Heart left ventricle (tissue), 16 donors: ENCODE measurements around the gene KIAA1614. TPM values are rescaled to one million over a fixed set of nuclear protein-coding genes. Genes with fewer than 3 reads are reported as not detected.

Source experiments
- ATAC-seq, 4 donors: fragments of 200-7000 bp; cut with Tn5 transposase; one replicate each; pipeline ENCODE4 v1.9.1; 2020 to 2022; ENCODE audit warnings: moderate library complexity in 4 of 4, mild to moderate bottlenecking in 3 of 4, moderate number of reproducible peaks in 1 of 4
- DNase-seq, 5 donors: peaks; one replicate each; pipeline ENCODE4 v3.0.0-alpha.2; 2020
- H3K27ac ChIP-seq, 12 donors: fragments of 200-600 bp; sonication (generic) in 4 of 12; one replicate each; pipeline versions ENCODE4 v1.5.0 to v1.8.0; 2016 to 2022; ENCODE audit warnings: mild to moderate bottlenecking in 2 of 12
- H3K27me3 ChIP-seq, 9 donors: fragments of 200-600 bp; sonication (generic) in 2 of 9; one replicate each; pipeline versions ENCODE4 v1.5.1 to v1.8.0; 2016 to 2022; ENCODE audit warnings: mild to moderate bottlenecking in 3 of 9
- H3K36me3 ChIP-seq, 9 donors: fragments of 200-600 bp; sonication (generic) in 2 of 9; one replicate each; pipeline versions ENCODE4 v1.5.0 to v1.8.0; 2018 to 2022; ENCODE audit warnings: mild to moderate bottlenecking in 2 of 9
- H3K4me1 ChIP-seq, 12 donors: fragments of 200-600 bp; sonication (generic) in 4 of 12; one replicate each; pipeline versions ENCODE4 v1.5.0 to v1.8.0; 2016 to 2022; ENCODE audit warnings: mild to moderate bottlenecking in 3 of 12
- H3K4me3 ChIP-seq, 12 donors: fragments of 200-600 bp; sonication (generic) in 4 of 12; one replicate each; pipeline versions ENCODE4 v1.5.0 to v1.8.0; 2017 to 2022; ENCODE audit warnings: mild to moderate bottlenecking in 9 of 12, moderate library complexity in 4 of 12
- H3K9me3 ChIP-seq, 12 donors: fragments of 200-600 bp; sonication (generic) in 4 of 12; one replicate each; pipeline versions ENCODE4 v1.5.0 to v1.8.0; 2016 to 2022; ENCODE audit warnings: mild to moderate bottlenecking in 1 of 12
- POLR2A ChIP-seq, 2 donors: fragments of 450-650 bp; IDR thresholded peaks; one replicate each; pipeline ENCODE4 v1.6.1; 2017; ENCODE audit warnings: antibody characterized with exemption in 2 of 2, mild to moderate bottlenecking in 2 of 2, moderate library complexity in 2 of 2
- WGBS, 4 donors: extraction: QIAGEN DNeasy Blood & Tissue Kit in 2 of 4; methylation state at CpG; one replicate each; pipeline versions ENCODE4 v1.1.5 to v1.1.7; 2013 to 2018; 5-methylcytosine and 5-hydroxymethylcytosine counted together
- intact Hi-C, 10 donors: fragments of 100-400 bp; cut with DNase I; formaldehyde crosslinking; loops; one replicate each; pipeline versions ENCODE4 v1.11.1 to v1.14.2; 2022
- polyA plus RNA-seq, 2 donors: library from polyadenylated mRNA; stranded (reverse); fragments of 200-250 nt; gene quantifications; one replicate each; pipeline ENCODE4 v1.2.3, GENCODE V29; 2013
- total RNA-seq, 9 donors: library from RNA; depleted of rRNA in 2 of 9; stranded (reverse); fragments of >200 nt in 2 of 9; fragmentation: NEBNext Ultra II Directional in 3 of 9; extraction: Animal tissue kit (Norgen Biotek cat#: 25700) in 3 of 9; gene quantifications; one replicate each; pipeline versions ENCODE4 v1.1.0 to v1.2.4, GENCODE V29; 2016 to 2023
- TF ChIP-seq, protein P1 (sequence below), 12 donors: fragments of 200-600 bp; sonication (generic) in 4 of 12; IDR thresholded peaks; one replicate each; pipeline versions ENCODE4 v1.5.0 to v1.8.0; 2018 to 2022; ENCODE audit warnings: antibody characterized with exemption in 12 of 12, mild to moderate bottlenecking in 5 of 12
- donor health status: ischemic (EF 13 %, LVEDD 7.1; RV severe dilation, severe dysfunction).
- donor health status: healthy with polysubstance abuse.
- donor health status: DM: no; HTN: yes; CAD: no.
- donor health status: DM: no; HTN: no; CAD: no.
- donor health status: ischemic (EF 25% LVEDD 6.9; RV normal size, moderate dysfunction).
- donor health status: ischemic (EF 25% LVEDD 5.7; RV mildly dilated, moderate dysfunction).
- donor health status: healthy.
- donor health status: DM: yes; HTN: yes; CAD: no.
- donor health status: ischemic (EF 35%, LVEDD 5.7; RV mildly dilated, moderate dysfunction).
- donor health status: nonischemic (EF 11% LVEDD 7.7; RV severe dilation, severe dysfunction).
- donor health status: DM: yes; HTN: yes; CAD: no.
- donor health status: PGD.
- donor health status: ischemic (EF 29% LVEDD 5.4; RV normal size, mild dysfunction).
- donor health status: nonischemic (EF 23%, LVEDD 6.1; RV moderate dilation, normal function).

The KIAA1614 gene
- total and polyA plus RNA-seq, 11 donors, result 4.3 to 12.1 (median 6.5) TPM

DNA sequence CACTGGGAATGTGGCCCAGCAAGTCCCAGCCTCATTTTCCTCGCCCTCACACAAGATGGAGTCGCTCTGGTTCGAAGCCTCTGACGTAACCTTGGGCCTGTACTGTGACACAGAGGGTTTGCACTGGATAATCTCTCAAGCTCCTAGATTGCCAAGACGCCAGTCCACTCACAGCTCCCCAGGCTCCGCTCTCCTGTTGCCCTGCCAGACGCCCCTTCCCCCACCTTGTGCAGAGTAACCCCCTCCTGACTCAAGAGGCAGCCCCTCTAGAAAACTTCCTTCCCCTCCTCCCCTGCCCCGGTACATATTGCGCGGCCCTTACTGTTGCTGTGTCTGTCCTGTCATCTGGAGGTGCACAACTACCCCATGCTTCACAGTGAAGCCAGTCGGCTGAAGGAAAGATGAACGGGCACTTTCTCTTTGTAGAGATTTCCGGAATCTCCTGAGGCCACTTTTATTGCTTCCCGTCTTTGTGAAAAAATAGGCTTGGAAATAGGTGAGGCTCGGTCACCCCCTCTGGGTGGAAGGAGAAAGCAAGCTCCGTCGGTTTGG lies 981 bp upstream of the KIAA1614 start:
- peak overlapping the region; percentile 82 to 94 (median 88) for H3K27ac ChIP-seq
- peaks cover 0 to 18% (median 0%) of the 10 kb centered on the region in 9 donors for H3K27me3 ChIP-seq
- ATAC-seq (peak; percentile 8 to 35 (median 33)), DNase-seq (no peak)
- WGBS, 4 donors, result 23 to 30% (median 27%) methylated on average over 14 to 17 of the region's 17 CpGs
- intact Hi-C loops, result loop anchor here in 2 of 10 donors (10.0 kb wide), 2 partner anchors 123 to 513 kb away; partner anchors contain the start of gene MR1 (in 1 of the 2)
- H3K4me1 ChIP-seq, result peaks cover 0 to 30% (median 15%) of the 10 kb centered on the region in 12 donors
- H3K36me3 ChIP-seq, result peaks cover 0 to 7% (median 0%) of the 10 kb centered on the region in 9 donors
- TF ChIP-seq, protein P1, sequence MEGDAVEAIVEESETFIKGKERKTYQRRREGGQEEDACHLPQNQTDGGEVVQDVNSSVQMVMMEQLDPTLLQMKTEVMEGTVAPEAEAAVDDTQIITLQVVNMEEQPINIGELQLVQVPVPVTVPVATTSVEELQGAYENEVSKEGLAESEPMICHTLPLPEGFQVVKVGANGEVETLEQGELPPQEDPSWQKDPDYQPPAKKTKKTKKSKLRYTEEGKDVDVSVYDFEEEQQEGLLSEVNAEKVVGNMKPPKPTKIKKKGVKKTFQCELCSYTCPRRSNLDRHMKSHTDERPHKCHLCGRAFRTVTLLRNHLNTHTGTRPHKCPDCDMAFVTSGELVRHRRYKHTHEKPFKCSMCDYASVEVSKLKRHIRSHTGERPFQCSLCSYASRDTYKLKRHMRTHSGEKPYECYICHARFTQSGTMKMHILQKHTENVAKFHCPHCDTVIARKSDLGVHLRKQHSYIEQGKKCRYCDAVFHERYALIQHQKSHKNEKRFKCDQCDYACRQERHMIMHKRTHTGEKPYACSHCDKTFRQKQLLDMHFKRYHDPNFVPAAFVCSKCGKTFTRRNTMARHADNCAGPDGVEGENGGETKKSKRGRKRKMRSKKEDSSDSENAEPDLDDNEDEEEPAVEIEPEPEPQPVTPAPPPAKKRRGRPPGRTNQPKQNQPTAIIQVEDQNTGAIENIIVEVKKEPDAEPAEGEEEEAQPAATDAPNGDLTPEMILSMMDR (IDR thresholded peaks at IDR 0.05), result no peak
- no peak for TF ChIP-seq POLR2A (IDR thresholded peaks at IDR 0.05)
- H3K9me3 ChIP-seq, result no peaks in the 10 kb centered on the region
- peak overlapping the region; percentile 52 to 88 (median 70) for H3K4me3 ChIP-seq

DNA sequence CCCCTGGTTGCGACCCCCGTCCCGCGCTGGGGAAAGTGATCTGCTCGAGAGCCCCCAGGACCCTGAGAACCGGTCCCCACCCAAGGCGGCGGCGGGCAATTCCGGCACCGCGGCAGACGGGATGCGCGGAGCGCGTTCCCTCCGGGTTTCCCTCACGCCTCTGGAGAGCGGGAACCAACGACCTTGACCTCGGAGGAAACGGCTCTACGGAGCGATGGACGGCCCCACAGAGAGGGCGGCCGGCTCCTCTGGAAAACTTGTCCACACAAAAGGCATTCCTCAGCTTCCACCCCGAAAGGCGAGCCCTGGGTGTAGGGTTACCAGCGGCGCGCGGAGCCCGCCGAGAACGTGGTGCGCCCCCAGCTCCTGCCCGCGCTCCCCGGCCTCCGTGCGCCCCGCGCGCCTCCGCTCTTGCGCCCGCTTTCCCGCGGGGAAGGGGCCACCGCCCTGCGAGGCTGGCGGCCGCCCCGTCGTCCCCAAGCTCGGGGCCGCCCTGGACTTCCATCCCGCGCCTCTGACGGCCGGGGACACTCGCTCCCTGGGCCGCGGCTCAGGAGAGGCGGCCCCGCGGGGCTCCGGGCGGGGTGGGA lies 391 bp upstream of the KIAA1614 start:
- H3K36me3 ChIP-seq, result peaks cover 0 to 10% (median 0%) of the 10 kb centered on the region in 9 donors

DNA sequence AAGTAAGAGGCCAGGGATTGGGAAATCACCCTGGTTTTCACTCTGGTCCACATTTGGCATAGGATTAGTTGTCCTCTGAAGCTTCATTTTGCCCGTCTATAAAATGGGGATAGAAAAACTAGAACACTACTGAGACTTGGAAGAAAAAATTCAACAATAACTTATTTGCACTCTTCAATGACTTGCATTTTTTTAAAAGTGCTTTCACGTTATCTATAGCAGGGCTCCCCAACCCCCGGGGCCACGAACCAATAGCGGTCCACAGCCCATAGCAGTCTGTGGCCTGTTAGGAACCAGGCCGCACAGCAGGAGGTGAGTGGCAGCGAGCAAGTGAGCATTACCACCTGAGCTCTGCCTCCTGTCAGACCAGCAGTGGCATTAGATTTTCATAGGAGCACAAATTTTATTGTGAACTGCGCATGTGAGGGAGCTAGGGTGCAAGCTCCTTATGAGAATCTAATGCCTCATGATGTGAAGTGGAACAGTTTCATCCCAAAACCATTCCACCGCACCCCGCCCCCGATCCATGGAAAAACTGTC lies 2.8 kb downstream of the KIAA1614 start:
- Histone ChIP-seq H3K4me1 (peaks cover 0 to 32% (median 15%) of the 10 kb centered on the region in 12 donors), H3K27me3 (peaks cover 0 to 18% (median 0%) of the 10 kb centered on the region in 9 donors), H3K9me3 (no peaks in the 10 kb centered on the region), H3K36me3 (peaks cover 0 to 22% (median 6%) of the 10 kb centered on the region in 9 donors), H3K4me3 (no peak overlapping the region), H3K27ac (no peak overlapping the region)
- DNase-seq, result no peak
- whole genome bisulfite sequencing, 4 donors, result 91 to 96% (median 95%) methylated on average over 11 of the region's 11 CpGs
- intact Hi-C loops, result loop anchor here in 3 of 10 donors (5.0 to 10.0 kb wide), 3 partner anchors 52 to 509 kb away; partner anchors contain the start of gene MR1 (in 1 of the 3)
- no peak for ATAC-seq
- TF ChIP-seq POLR2A (IDR thresholded peaks at IDR 0.05), result no peak
- TF ChIP-seq, protein P1 (IDR thresholded peaks at IDR 0.05), result no peak

More for the DNA sequence above, 391 bp upstream of the KIAA1614 start:
- Histone ChIP-seq H3K9me3 (no peaks in the 10 kb centered on the region), H3K27ac (peak overlapping the region; percentile 82 to 94 (median 88)), H3K4me1 (peaks cover 0 to 30% (median 15%) of the 10 kb centered on the region in 12 donors), H3K27me3 (peaks cover 0 to 18% (median 0%) of the 10 kb centered on the region in 9 donors), H3K4me3 (peak overlapping the region; percentile 52 to 88 (median 70))
- TF ChIP-seq, protein P1 (IDR thresholded peaks at IDR 0.05), result no peak
- no peak for TF ChIP-seq POLR2A (IDR thresholded peaks at IDR 0.05)
- DNase-seq (no peak), ATAC-seq (peak; percentile 12 to 61 (median 32))
- 0 to 1% (median 1%) methylated on average over 32 to 71 of the region's 71 CpGs for WGBS, 4 donors
- intact Hi-C loops, result loop anchor here in 2 of 10 donors (10.0 kb wide), 2 partner anchors 122 to 512 kb away; partner anchors contain the start of gene MR1 (in 1 of the 2)
